Peyer's patch (tissue), 4 donors: ENCODE results near the gene TDRD12.

Experiments
- CTCF ChIP-seq, 6 experiments: fragments of 450-650 bp in 4 of 6; fragments of 200-600 bp in 2 of 6; sonication (generic) in 1 of 6; IDR thresholded peaks; one replicate each; pipeline ENCODE4 v1.5.1; 2017 to 2019; ENCODE audit warnings: antibody characterized with exemption in 6 of 6, mild to moderate bottlenecking in 3 of 6, moderate library complexity in 1 of 6
- POLR2A ChIP-seq, 2 donors: fragments of 450-650 bp; IDR thresholded peaks; one replicate each; pipeline ENCODE4 v1.5.1; 2017; ENCODE audit warnings: antibody characterized with exemption in 2 of 2, mild to moderate bottlenecking in 2 of 2, moderate library complexity in 2 of 2

GRCh38 chr19:32875428-32875827 is 155.9 kb downstream of the TDRD12 start:
- no peak for TF ChIP-seq CTCF (IDR thresholded peaks at IDR 0.05)
- no peak for TF ChIP-seq POLR2A (IDR thresholded peaks at IDR 0.05)
